Stomach (tissue), 19 donors: ENCODE measurements around the gene PALB2. TPM values are rescaled to one million over a fixed set of nuclear protein-coding genes. Genes with fewer than 3 reads are reported as not detected.

ENCODE experiments used
- DNase-seq, 2 donors: peaks; one replicate each; pipeline versions ENCODE4 v3.0.0 to v3.0.0-alpha.2; 2013 to 2019
- H3K27ac ChIP-seq, 5 donors: fragments of 200-600 bp in 4 of 5; sonication (generic) in 4 of 5; one replicate each; pipeline ENCODE4 v1.5.1; 2013 to 2019; ENCODE audit warnings: mild to moderate bottlenecking in 1 of 5, moderate library complexity in 1 of 5
- H3K27me3 ChIP-seq, 3 donors: fragments of 200-600 bp; sonication (generic); one replicate each; pipeline ENCODE4 v1.5.1; 2017 to 2019; ENCODE audit warnings: mixed run types in 1 of 3
- H3K36me3 ChIP-seq, 4 donors: fragments of 200-600 bp; sonication (generic); 1 replicate in 3 of 4; 2 replicates in 1 of 4; pipeline ENCODE4 v1.5.1; 2016 to 2019
- H3K4me1 ChIP-seq, 4 donors: fragments of 200-600 bp; sonication (generic); one replicate each; pipeline ENCODE4 v1.5.1; 2016 to 2019
- H3K4me3 ChIP-seq, 4 donors: fragments of 200-600 bp; sonication (generic) in 3 of 4; one replicate each; pipeline ENCODE4 v1.5.1; 2016 to 2019; ENCODE audit warnings: mild to moderate bottlenecking in 1 of 4
- H3K9me3 ChIP-seq, 4 donors: fragments of 200-600 bp; sonication (generic); one replicate each; pipeline ENCODE4 v1.5.1; 2016 to 2019
- EP300 ChIP-seq: sonication (generic); formaldehyde crosslinking; IDR thresholded peaks from one replicate; pipeline ENCODE4 v1.6.1; 2017; ENCODE audit warnings: antibody characterized with exemption
- POLR2A ChIP-seq, 4 donors: fragments of 450-650 bp; IDR thresholded peaks; one replicate each; pipeline ENCODE4 v1.6.1; 2016; ENCODE audit warnings: antibody characterized with exemption in 4 of 4, control low read depth in 2 of 4, mild to moderate bottlenecking in 1 of 4, moderate library complexity in 1 of 4
- POLR2AphosphoS5 ChIP-seq, 3 donors: sonication (generic); formaldehyde crosslinking; IDR thresholded peaks; one replicate each; pipeline ENCODE4 v1.6.1; 2016; ENCODE audit warnings: antibody characterized with exemption in 3 of 3
- WGBS, 5 donors: extraction: QIAGEN DNeasy Blood & Tissue Kit in 3 of 5; methylation state at CpG; one replicate each; pipeline versions ENCODE4 v1.1.5 to v1.1.7; 2013 to 2018; 5-methylcytosine and 5-hydroxymethylcytosine counted together
- intact Hi-C: fragments of 100-400 bp; cut with DNase I; formaldehyde crosslinking; loops from one replicate; pipeline ENCODE4 v1.15.1; 2023; ENCODE audit warnings: low total_unique reads
- long read RNA-seq, 10 donors: transcript quantifications; one replicate each; lab custom pipeline, GENCODE V29; 2026
- polyA plus RNA-seq, 3 donors: library from polyadenylated mRNA; stranded (reverse); fragments of 200-250 nt; gene quantifications; one replicate each; pipeline ENCODE4 v1.2.3, GENCODE V29; 2013
- total RNA-seq, 5 donors: library from RNA; depleted of rRNA; stranded (reverse); fragments of >200 nt; gene quantifications; one replicate each; pipeline versions ENCODE4 v1.1.0 to v1.2.3, GENCODE V29; 2014 to 2016
- TF ChIP-seq, protein P1 (sequence below), 7 experiments: fragments of 450-650 bp in 4 of 7; fragments of 200-600 bp in 3 of 7; sonication (generic) in 3 of 7; IDR thresholded peaks; one replicate each; pipeline ENCODE4 v1.5.1; 2016 to 2019; ENCODE audit warnings: antibody characterized with exemption in 7 of 7, control low read depth in 2 of 7, mild to moderate bottlenecking in 1 of 7
- donor health status: healthy with polysubstance abuse.
- donor health status: Bipolar disorder and iron deficiency.
- donor health status: healthy.

Gene PALB2
- 10 to 100 TPM in 4 of 5 donors, 1 to 10 TPM in 1; 2.6 to 86.6 (median 19.9) TPM for total RNA-seq
- 10 to 100 TPM in 2 of 3 donors, 1 to 10 TPM in 1; 6.5 to 10.2 (median 10.1) TPM for polyA plus RNA-seq
- long read RNA-seq, donor 1, full-length matches to known transcripts, result 1 of 1 reads
- long read RNA-seq, donor 1, partial matches to known transcripts, result 0 of 1 reads
- long read RNA-seq, donor 1, other reads (novel, unspliced or antisense), result 0 of 1 reads
- long read RNA-seq, donor 2, partial matches to known transcripts, result 29 of 29 reads
- long read RNA-seq, donor 2, other reads (novel, unspliced or antisense), result 0 of 29 reads
- long read RNA-seq, donor 3, full-length matches to known transcripts, result 1 of 1 reads
- long read RNA-seq, donor 3, partial matches to known transcripts, result 0 of 1 reads
- long read RNA-seq, donor 3, other reads (novel, unspliced or antisense), result 0 of 1 reads
- long read RNA-seq, donor 4, result 0 reads
- long read RNA-seq, donor 5, result 0 reads
- long read RNA-seq, donor 6, result 0 reads
- long read RNA-seq, donor 7, result 0 reads
- long read RNA-seq, donor 8, partial matches to known transcripts, result 0 of 1 reads
- long read RNA-seq, donor 8, other reads (novel, unspliced or antisense), result 0 of 1 reads
- long read RNA-seq, donor 9, result 0 reads
- long read RNA-seq, donor 10, result 0 reads

DNA sequence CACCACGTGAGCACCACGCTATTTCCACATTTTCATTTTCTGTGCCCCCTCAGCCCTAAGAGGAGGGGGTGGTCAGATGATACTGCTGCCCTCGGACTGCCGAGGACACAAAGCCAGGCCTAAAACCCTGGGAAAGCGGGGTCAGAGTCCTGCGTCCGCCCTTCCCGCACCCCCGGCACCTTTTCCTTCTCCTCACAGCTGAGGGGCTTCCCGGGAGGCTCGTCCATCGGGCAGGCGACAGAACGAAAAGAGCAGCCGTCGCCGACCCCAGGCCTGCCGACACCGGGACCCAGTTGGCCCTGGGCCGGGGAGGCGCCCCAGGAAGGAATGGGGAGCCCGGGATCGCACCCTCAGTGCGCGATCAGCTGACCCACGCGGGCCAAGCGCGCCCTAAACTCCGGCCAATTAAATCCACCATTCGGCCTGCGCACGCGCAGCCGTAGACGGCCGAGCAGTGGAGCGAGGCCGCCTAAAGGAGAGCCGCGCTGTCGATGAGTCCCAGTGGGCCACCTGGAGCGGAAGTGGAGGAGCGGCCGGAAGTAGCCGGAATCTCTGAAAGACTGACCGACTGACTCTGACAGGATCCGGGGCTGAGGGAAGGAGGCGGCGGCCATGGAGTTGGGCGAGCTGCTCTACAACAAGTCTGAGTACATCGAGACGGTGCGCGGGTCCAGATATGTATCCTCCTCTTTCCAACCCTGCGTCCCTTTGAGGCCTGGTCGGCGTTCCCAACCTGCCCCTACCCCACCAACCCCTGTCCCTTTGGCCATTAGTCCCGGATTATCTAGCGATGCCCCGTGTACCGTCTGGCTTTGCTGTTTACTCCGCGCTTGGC lies at the start of gene PALB2, which contains the start of gene DCTN5:
PALB2 (minus strand) TSS at position 380 of the 835 bp plus-strand sequence; CDS start at position 227, 153 bp downstream.
DCTN5 (plus strand) TSS at position 536 of the 835 bp plus-strand sequence; CDS start at position 613, 77 bp downstream.
- intact Hi-C loops, result no loop called here
- 0 to 1% (median 0%) methylated on average over 24 to 64 of the region's 64 CpGs for WGBS, 5 donors
- Histone ChIP-seq H3K27ac (peak within 1 kb of the TSS; percentile 52 to 88 (median 86)), H3K4me1 (peaks cover 19 to 37% (median 29%) of the 10 kb centered on the region in 4 donors), H3K9me3 (no peaks in the 10 kb centered on the region), H3K36me3 (peaks cover 4 to 55% (median 50%) of the 10 kb centered on the region in 4 donors), H3K27me3 (no peaks in the 10 kb centered on the region), H3K4me3 (peak within 1 kb of the TSS; percentile 63 to 98 (median 90))
- peak; percentile 94 to 98 for DNase-seq
- TF ChIP-seq EP300, result no peak
- no peak for TF ChIP-seq POLR2A (IDR thresholded peaks at IDR 0.05)
- TF ChIP-seq POLR2AphosphoS5 (IDR thresholded peaks at IDR 0.05), result peak; percentile 68 to 92 (median 73)
- TF ChIP-seq, protein P1, sequence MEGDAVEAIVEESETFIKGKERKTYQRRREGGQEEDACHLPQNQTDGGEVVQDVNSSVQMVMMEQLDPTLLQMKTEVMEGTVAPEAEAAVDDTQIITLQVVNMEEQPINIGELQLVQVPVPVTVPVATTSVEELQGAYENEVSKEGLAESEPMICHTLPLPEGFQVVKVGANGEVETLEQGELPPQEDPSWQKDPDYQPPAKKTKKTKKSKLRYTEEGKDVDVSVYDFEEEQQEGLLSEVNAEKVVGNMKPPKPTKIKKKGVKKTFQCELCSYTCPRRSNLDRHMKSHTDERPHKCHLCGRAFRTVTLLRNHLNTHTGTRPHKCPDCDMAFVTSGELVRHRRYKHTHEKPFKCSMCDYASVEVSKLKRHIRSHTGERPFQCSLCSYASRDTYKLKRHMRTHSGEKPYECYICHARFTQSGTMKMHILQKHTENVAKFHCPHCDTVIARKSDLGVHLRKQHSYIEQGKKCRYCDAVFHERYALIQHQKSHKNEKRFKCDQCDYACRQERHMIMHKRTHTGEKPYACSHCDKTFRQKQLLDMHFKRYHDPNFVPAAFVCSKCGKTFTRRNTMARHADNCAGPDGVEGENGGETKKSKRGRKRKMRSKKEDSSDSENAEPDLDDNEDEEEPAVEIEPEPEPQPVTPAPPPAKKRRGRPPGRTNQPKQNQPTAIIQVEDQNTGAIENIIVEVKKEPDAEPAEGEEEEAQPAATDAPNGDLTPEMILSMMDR (IDR thresholded peaks at IDR 0.05), result peak in 1 of 7 experiments; percentile 15

DNA sequence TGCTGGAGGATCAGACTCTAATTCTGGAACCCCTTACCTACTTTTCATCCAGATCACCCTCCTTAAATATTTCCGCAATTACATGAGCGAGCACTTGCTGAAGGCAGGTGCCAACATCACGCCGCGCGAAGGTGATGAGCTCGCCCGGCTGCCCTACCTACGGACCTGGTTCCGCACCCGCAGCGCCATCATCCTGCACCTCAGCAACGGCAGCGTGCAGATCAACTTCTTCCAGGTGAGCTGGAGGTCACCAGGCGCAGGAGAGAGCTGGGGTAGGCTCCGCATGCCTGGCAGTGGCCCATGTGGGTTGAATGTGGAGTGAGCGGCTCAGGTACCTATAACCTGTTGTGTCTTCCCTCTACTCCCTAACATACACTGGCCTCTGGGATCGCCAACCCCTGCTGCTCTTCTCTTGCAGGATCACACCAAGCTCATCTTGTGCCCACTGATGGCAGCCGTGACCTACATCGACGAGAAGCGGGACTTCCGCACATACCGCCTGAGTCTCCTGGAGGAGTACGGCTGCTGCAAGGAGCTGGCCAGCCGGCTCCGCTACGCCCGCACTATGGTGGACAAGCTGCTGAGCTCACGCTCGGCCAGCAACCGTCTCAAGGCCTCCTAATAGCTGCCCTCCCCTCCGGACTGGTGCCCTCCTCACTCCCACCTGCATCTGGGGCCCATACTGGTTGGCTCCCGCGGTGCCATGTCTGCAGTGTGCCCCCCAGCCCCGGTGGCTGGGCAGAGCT lies 48.5 kb upstream of the PALB2 start:
- TF ChIP-seq, protein P1 (IDR thresholded peaks at IDR 0.05), result no peak
- H3K27ac ChIP-seq, result no peak overlapping the region
- intact Hi-C loops, result no loop called here
- no peaks in the 10 kb centered on the region for H3K27me3 ChIP-seq
- DNase-seq, result no peak
- peaks cover 48 to 87% (median 74%) of the 10 kb centered on the region in 4 donors for H3K36me3 ChIP-seq
- 93 to 96% (median 93%) methylated on average over 21 to 36 of the region's 36 CpGs for WGBS, 5 donors
- no peak overlapping the region for H3K4me3 ChIP-seq
- H3K9me3 ChIP-seq, result no peaks in the 10 kb centered on the region
- peaks cover 0 to 3% (median 0%) of the 10 kb centered on the region in 4 donors for H3K4me1 ChIP-seq

DNA sequence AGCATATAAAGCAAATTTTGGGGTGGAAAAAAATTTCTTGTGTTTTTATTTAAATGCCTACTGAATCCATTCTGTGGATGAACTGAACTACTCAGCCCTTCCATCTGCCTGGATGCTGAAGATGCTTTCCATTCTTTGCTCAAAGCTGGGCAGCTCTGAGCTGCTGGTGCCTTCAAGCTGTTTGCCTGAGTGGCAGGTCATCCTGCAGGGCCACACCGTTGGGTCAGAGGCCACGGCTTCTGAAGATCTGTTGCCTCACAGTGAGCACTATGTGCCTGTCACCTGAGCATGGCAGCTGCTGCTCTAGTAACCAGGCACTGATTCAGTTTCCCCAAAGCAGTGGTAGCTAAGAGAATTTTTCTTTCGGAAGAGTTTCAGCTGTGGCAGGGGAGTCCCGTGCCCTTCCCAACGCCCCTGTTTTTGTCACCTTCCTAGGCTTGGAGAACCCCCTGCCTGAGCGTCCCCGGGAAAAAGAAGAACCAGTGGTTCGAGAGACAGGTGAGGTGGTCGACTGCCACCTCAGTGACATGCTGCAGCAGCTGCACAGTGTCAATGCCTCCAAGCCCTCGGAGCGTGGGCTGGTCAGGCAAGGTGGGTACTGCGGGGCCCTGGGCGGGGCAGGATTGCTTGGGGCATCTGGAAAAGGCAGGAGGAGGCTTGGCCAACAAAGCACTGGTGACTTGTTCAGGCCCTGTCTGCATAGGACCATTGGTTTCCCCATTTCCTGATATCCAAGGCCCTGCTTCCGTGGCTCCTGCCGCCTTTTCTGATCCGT lies 46.1 kb upstream of the PALB2 start:
- no peak for DNase-seq
- Histone ChIP-seq H3K4me3 (no peak overlapping the region), H3K36me3 (peaks cover 60 to 92% (median 87%) of the 10 kb centered on the region in 4 donors), H3K27me3 (no peaks in the 10 kb centered on the region), H3K9me3 (no peaks in the 10 kb centered on the region), H3K4me1 (no peaks in the 10 kb centered on the region), H3K27ac (no peak overlapping the region)
- intact Hi-C loops, result no loop called here
- TF ChIP-seq EP300 (no peak), POLR2A (IDR thresholded peaks at IDR 0.05) (no peak), POLR2AphosphoS5 (IDR thresholded peaks at IDR 0.05) (no peak)
- TF ChIP-seq, protein P1 (IDR thresholded peaks at IDR 0.05), result no peak
- 71 to 89% (median 78%) methylated on average over 16 of the region's 16 CpGs for WGBS, 5 donors
